KMS-11 (cell line): ENCODE measurements around the gene TUBA1B.

Source experiments
- H2AFZ ChIP-seq: fragments of 200-600 bp; sonication (generic); 2 replicates; pipeline ENCODE4 v1.6.1; 2016; ENCODE audit warnings: antibody characterized with exemption, mixed run types, low read depth
- H3K27ac ChIP-seq: fragments of 200-600 bp; sonication (generic); 2 replicates; pipeline ENCODE4 v1.6.1; 2016; ENCODE audit warnings: mild to moderate bottlenecking, mixed run types
- H3K27me3 ChIP-seq: fragments of 200-600 bp; sonication (generic); 2 replicates; pipeline ENCODE4 v1.6.1; 2017; ENCODE audit warnings: mild to moderate bottlenecking, low read depth, mixed run types, moderate library complexity; ENCODE audit not compliant: insufficient read depth
- H3K36me3 ChIP-seq: fragments of 200-600 bp; sonication (generic); 2 replicates; pipeline ENCODE4 v1.6.1; 2017; ENCODE audit warnings: mild to moderate bottlenecking, mixed run types; ENCODE audit not compliant: insufficient read depth
- H3K4me1 ChIP-seq: fragments of 200-600 bp; sonication (generic); 2 replicates; pipeline ENCODE4 v1.6.1; 2016; ENCODE audit warnings: mild to moderate bottlenecking, low read depth, mixed run types; ENCODE audit not compliant: poor library complexity, severe bottlenecking
- H3K4me2 ChIP-seq: fragments of 200-600 bp; sonication (generic); 2 replicates; pipeline ENCODE4 v1.7.0; 2016; ENCODE audit warnings: mild to moderate bottlenecking, mixed run types
- H3K4me3 ChIP-seq: fragments of 200-600 bp; sonication (generic); IDR thresholded peaks from 2 replicates; pipeline ENCODE4 v1.6.1; 2017; ENCODE audit warnings: low read depth, low read length, mixed read lengths; ENCODE audit not compliant: insufficient read depth
- H3K79me2 ChIP-seq: fragments of 200-600 bp; sonication (generic); 2 replicates; pipeline ENCODE4 v1.6.1; 2016; ENCODE audit warnings: low read depth, mixed run types; ENCODE audit not compliant: insufficient read depth
- H3K9ac ChIP-seq: fragments of 200-600 bp; sonication (generic); 2 replicates; pipeline ENCODE4 v1.6.1; 2016; ENCODE audit warnings: mild to moderate bottlenecking, mixed run types
- H4K20me1 ChIP-seq: fragments of 200-600 bp; sonication (generic); 2 replicates; pipeline ENCODE4 v1.6.1; 2016; ENCODE audit warnings: mild to moderate bottlenecking, mixed run types; ENCODE audit not compliant: insufficient read depth
- TF ChIP-seq, protein P1 (sequence below): fragments of 200-600 bp; sonication (generic); conservative IDR thresholded peaks from 2 replicates; pipeline ENCODE4 v1.6.1; 2017; ENCODE audit warnings: low read depth, mild to moderate bottlenecking, antibody characterized with exemption, low read length, moderate library complexity, mixed read lengths

TUBA1B gene

DNA sequence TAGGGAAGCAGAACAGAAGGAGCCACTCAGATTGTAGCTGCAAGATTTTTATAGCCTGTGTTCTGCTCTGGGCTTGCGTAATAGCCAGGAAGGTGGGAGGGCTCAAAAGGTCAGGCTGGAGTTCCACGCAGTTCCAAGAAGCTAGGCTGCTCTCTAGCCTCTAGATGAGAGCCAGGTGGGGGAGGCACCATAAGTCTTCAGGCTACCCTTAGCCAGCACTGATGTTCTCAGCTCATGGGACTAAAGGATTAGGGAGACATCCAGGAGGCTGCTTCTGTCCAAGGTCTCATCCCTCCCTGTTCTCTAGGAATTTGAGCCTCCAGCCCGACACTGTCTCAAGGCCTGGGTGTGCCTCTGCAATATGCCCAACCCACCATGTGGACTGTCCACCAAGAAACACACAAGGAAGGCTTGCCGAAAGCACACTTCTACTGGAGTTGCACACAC is 22.2 kb downstream of the TUBA1B start:
- H2AFZ ChIP-seq = no peak overlapping the region
- TF ChIP-seq, protein P1, sequence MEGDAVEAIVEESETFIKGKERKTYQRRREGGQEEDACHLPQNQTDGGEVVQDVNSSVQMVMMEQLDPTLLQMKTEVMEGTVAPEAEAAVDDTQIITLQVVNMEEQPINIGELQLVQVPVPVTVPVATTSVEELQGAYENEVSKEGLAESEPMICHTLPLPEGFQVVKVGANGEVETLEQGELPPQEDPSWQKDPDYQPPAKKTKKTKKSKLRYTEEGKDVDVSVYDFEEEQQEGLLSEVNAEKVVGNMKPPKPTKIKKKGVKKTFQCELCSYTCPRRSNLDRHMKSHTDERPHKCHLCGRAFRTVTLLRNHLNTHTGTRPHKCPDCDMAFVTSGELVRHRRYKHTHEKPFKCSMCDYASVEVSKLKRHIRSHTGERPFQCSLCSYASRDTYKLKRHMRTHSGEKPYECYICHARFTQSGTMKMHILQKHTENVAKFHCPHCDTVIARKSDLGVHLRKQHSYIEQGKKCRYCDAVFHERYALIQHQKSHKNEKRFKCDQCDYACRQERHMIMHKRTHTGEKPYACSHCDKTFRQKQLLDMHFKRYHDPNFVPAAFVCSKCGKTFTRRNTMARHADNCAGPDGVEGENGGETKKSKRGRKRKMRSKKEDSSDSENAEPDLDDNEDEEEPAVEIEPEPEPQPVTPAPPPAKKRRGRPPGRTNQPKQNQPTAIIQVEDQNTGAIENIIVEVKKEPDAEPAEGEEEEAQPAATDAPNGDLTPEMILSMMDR = no peak
- H3K4me2 ChIP-seq = peak overlapping the region; percentile 78
- H3K4me1 ChIP-seq = peaks cover 11% of the 10 kb centered on the region
- no peak overlapping the region for H3K4me3 ChIP-seq
- H3K36me3 ChIP-seq = no peaks in the 10 kb centered on the region
- H3K9ac ChIP-seq = no peak overlapping the region
- no peak overlapping the region for H3K27ac ChIP-seq
- no peaks in the 10 kb centered on the region for H4K20me1 ChIP-seq
- no peaks in the 10 kb centered on the region for H3K79me2 ChIP-seq
- no peaks in the 10 kb centered on the region for H3K27me3 ChIP-seq

DNA sequence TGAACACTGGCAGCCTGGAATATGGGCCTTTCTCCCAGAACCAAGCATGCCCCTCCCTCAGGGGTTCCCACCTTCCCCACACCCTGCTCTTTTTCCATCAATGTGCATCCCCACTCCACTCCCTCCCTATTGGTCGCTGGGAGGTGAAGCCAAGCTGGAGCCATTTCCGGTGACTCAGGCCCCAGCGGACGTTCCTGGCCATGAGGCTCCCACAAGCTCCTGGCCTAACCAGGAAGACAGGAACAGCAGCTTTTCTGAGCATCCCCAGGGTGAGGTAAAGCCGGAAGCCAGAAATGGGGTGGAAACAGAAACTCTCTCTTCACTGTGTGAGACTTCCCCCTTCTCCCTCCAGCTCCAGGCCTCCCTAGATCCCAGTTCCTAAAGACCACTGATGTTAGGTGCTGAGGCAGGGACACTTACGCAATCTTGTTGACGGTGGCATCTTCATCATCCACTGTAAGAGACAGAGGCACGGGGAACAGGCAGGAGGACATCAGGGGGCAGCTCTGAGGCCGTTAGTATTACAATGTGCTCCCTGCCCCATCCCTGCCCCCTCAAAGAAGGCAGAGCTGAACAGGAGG is 25.6 kb downstream of the TUBA1B start:
- H3K27me3 ChIP-seq = no peaks in the 10 kb centered on the region
- H3K27ac ChIP-seq = no peak overlapping the region
- H3K36me3 ChIP-seq = no peaks in the 10 kb centered on the region
- no peaks in the 10 kb centered on the region for H3K79me2 ChIP-seq
- H2AFZ ChIP-seq = no peak overlapping the region
- no peaks in the 10 kb centered on the region for H4K20me1 ChIP-seq
- H3K4me1 ChIP-seq = peaks cover 6% of the 10 kb centered on the region
- TF ChIP-seq, protein P1 = no peak
- no peak overlapping the region for H3K4me3 ChIP-seq
- H3K4me2 ChIP-seq = no peak overlapping the region
- no peak overlapping the region for H3K9ac ChIP-seq

DNA sequence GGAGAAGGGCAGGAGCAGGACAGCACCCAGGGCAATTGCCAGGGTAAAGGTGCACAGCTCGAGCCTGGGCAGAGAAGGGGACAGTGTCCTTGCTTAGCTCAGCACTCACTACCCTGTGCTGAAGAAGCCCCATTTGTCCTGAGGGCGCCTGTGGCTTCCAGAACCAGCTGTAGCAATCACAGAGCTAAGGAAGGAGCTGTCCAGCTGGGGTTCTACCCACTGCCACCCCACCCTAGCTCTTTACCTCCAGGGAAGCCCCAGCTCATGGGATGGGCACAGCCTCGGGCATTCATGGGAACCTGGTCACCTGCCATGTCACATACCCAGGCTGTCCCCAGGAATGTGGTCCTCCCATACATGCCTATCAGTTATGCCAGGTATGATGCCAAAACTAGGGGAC is 26.4 kb downstream of the TUBA1B start:
- Histone ChIP-seq H3K36me3 (no peaks in the 10 kb centered on the region), H4K20me1 (no peaks in the 10 kb centered on the region), H3K27me3 (no peaks in the 10 kb centered on the region), H3K27ac (no peak overlapping the region), H3K9ac (no peak overlapping the region), H3K79me2 (no peaks in the 10 kb centered on the region), H2AFZ (no peak overlapping the region), H3K4me1 (peaks cover 6% of the 10 kb centered on the region), H3K4me2 (no peak overlapping the region), H3K4me3 (no peak overlapping the region)
- TF ChIP-seq, protein P1 = no peak

DNA sequence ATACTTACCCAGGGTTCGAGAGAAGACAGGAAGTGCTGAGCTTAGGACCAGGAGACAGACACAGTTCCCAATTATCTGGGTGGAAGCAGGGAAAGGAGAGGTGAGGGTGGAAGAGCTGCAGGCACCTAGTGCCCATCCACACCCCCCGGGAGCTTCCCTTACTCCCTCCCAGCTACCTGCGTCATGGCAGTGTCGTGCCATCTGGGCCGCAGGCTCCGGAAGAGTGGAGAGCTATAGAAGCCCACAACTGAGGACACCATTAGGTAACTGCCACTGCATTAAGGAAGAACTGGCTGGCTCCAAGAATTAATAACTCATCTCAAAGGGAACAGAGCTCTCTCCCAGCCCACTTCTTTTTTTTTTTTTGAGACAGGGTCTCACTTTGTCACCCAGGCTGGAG is 30.8 kb downstream of the TUBA1B start:
- Histone ChIP-seq H3K4me2 (no peak overlapping the region), H3K4me3 (no peak overlapping the region), H3K27me3 (no peaks in the 10 kb centered on the region), H3K27ac (no peak overlapping the region), H4K20me1 (no peaks in the 10 kb centered on the region), H3K4me1 (no peaks in the 10 kb centered on the region), H2AFZ (no peak overlapping the region), H3K9ac (no peak overlapping the region), H3K79me2 (no peaks in the 10 kb centered on the region), H3K36me3 (no peaks in the 10 kb centered on the region)
- TF ChIP-seq, protein P1 = no peak
